ENCODE results near the gene TINCR.

- TF ChIP-seq CTCF (IDR thresholded peaks at IDR 0.05) (no peak), POLR2AphosphoS5 (IDR thresholded peaks at IDR 0.05; ENCODE audit: low read depth, low read length) (no peak)
- TF ChIP-seq, protein P1, sequence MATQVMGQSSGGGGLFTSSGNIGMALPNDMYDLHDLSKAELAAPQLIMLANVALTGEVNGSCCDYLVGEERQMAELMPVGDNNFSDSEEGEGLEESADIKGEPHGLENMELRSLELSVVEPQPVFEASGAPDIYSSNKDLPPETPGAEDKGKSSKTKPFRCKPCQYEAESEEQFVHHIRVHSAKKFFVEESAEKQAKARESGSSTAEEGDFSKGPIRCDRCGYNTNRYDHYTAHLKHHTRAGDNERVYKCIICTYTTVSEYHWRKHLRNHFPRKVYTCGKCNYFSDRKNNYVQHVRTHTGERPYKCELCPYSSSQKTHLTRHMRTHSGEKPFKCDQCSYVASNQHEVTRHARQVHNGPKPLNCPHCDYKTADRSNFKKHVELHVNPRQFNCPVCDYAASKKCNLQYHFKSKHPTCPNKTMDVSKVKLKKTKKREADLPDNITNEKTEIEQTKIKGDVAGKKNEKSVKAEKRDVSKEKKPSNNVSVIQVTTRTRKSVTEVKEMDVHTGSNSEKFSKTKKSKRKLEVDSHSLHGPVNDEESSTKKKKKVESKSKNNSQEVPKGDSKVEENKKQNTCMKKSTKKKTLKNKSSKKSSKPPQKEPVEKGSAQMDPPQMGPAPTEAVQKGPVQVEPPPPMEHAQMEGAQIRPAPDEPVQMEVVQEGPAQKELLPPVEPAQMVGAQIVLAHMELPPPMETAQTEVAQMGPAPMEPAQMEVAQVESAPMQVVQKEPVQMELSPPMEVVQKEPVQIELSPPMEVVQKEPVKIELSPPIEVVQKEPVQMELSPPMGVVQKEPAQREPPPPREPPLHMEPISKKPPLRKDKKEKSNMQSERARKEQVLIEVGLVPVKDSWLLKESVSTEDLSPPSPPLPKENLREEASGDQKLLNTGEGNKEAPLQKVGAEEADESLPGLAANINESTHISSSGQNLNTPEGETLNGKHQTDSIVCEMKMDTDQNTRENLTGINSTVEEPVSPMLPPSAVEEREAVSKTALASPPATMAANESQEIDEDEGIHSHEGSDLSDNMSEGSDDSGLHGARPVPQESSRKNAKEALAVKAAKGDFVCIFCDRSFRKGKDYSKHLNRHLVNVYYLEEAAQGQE (IDR thresholded peaks at IDR 0.05; ENCODE audit: insufficient read depth in 1 of 2, low read depth in 2 of 2, low read length in 1 of 2) = no peak
Observed at GRCh38 chr19:5595745-5596144, 28.0 kb upstream of the TINCR start.
